SK-N-SH treated with all-trans-retinoic acid at 6 μM for 48 hours (cell line): ENCODE results near the gene PWWP2B.

ENCODE experiments used
- ATAC-seq: fragments of 200-7000 bp; cut with Tn5 transposase; 3 replicates; pipeline ENCODE4 v1.9.1; 2020; ENCODE audit warnings: mild to moderate bottlenecking, moderate library complexity
- ARNTL ChIP-seq: fragments of 450-650 bp; formaldehyde crosslinking; IDR thresholded peaks from 2 replicates; pipeline ENCODE4 v1.5.0; 2020; ENCODE audit warnings: low read depth, mild to moderate bottlenecking, moderate library complexity, borderline replicate concordance
- BACH2 ChIP-seq: fragments of 250-450 bp; sonication (Bioruptor Pico); IDR thresholded peaks from 2 replicates; pipeline ENCODE4 v1.9.0; 2021; ENCODE audit warnings: mild to moderate bottlenecking, borderline replicate concordance
- CSDC2 ChIP-seq: fragments of 250-450 bp; sonication (Bioruptor Pico); IDR thresholded peaks from 2 replicates; pipeline ENCODE4 v1.5.0; 2020; ENCODE audit warnings: mild to moderate bottlenecking, moderate library complexity
- ESRRG ChIP-seq: fragments of 250-450 bp; sonication (Bioruptor Pico); IDR thresholded peaks from 2 replicates; pipeline ENCODE4 v1.6.1; 2021; ENCODE audit warnings: mild to moderate bottlenecking
- GLIS3 ChIP-seq: fragments of 250-450 bp; sonication (Bioruptor Pico); IDR thresholded peaks from 2 replicates; pipeline ENCODE4 v1.5.0; 2020; ENCODE audit warnings: mild to moderate bottlenecking, moderate library complexity
- ISL1 ChIP-seq: fragments of 250-450 bp; sonication (Bioruptor Pico); IDR thresholded peaks from 2 replicates; pipeline ENCODE4 v2.1.2; 2022; ENCODE audit warnings: mild to moderate bottlenecking, moderate library complexity
- OSR1 ChIP-seq: fragments of 250-450 bp; sonication (Bioruptor Pico); IDR thresholded peaks from 2 replicates; pipeline ENCODE4 v1.8.0; 2022; ENCODE audit warnings: moderate library complexity, mild to moderate bottlenecking, inconsistent platforms
- PPARA ChIP-seq: fragments of 250-450 bp; sonication (Bioruptor Pico); IDR thresholded peaks from 2 replicates; pipeline ENCODE4 v1.5.0; 2020; ENCODE audit warnings: mild to moderate bottlenecking, borderline replicate concordance
- SNAI2 ChIP-seq: fragments of 250-450 bp; sonication (Bioruptor Pico); IDR thresholded peaks from 2 replicates; pipeline ENCODE4 v1.5.0; 2020; ENCODE audit warnings: mild to moderate bottlenecking, moderate library complexity
- TCF4 ChIP-seq: fragments of 250-450 bp; sonication (Bioruptor Pico); IDR thresholded peaks from 2 replicates; pipeline ENCODE4 v1.8.0; 2021; ENCODE audit warnings: mild to moderate bottlenecking, moderate library complexity, borderline replicate concordance
- TOX ChIP-seq: fragments of 250-450 bp; sonication (Bioruptor Pico); IDR thresholded peaks from 2 replicates; pipeline ENCODE4 v1.8.0; 2021; ENCODE audit warnings: mild to moderate bottlenecking, moderate library complexity, borderline replicate concordance
- ZFP30 ChIP-seq: fragments of 450-650 bp; formaldehyde crosslinking; IDR thresholded peaks from 2 replicates; pipeline ENCODE4 v1.5.0; 2022; ENCODE audit warnings: mild to moderate bottlenecking, moderate library complexity
- ZNF565 ChIP-seq: fragments of 450-650 bp; formaldehyde crosslinking; conservative IDR thresholded peaks from 2 replicates; pipeline ENCODE4 v1.5.0; 2020; ENCODE audit warnings: low read depth, mild to moderate bottlenecking, moderate library complexity
- ZNF70 ChIP-seq: fragments of 450-650 bp; formaldehyde crosslinking; IDR thresholded peaks from 2 replicates; pipeline ENCODE4 v1.5.0; 2020; ENCODE audit warnings: mild to moderate bottlenecking, moderate library complexity
- ZNF8 ChIP-seq: fragments of 450-650 bp; formaldehyde crosslinking; IDR thresholded peaks from 2 replicates; pipeline ENCODE4 v1.5.0; 2020; ENCODE audit warnings: mild to moderate bottlenecking, moderate library complexity
- TF ChIP-seq, protein P1 (sequence below): fragments of 250-450 bp; sonication (Bioruptor Pico); IDR thresholded peaks from 2 replicates; pipeline ENCODE4 v1.8.0; 2020; ENCODE audit warnings: mild to moderate bottlenecking, moderate library complexity, borderline replicate concordance
- TF ChIP-seq, protein P2 (sequence below): fragments of 250-450 bp; sonication (Bioruptor Pico); IDR thresholded peaks from 2 replicates; pipeline ENCODE4 v1.5.1; 2021; ENCODE audit warnings: mild to moderate bottlenecking, moderate library complexity
- TF ChIP-seq, protein P3 (sequence below): fragments of 250-450 bp; sonication (Bioruptor Pico); IDR thresholded peaks from 2 replicates; pipeline ENCODE4 v1.5.0; 2020; ENCODE audit warnings: mild to moderate bottlenecking, moderate library complexity

PWWP2B gene

DNA sequence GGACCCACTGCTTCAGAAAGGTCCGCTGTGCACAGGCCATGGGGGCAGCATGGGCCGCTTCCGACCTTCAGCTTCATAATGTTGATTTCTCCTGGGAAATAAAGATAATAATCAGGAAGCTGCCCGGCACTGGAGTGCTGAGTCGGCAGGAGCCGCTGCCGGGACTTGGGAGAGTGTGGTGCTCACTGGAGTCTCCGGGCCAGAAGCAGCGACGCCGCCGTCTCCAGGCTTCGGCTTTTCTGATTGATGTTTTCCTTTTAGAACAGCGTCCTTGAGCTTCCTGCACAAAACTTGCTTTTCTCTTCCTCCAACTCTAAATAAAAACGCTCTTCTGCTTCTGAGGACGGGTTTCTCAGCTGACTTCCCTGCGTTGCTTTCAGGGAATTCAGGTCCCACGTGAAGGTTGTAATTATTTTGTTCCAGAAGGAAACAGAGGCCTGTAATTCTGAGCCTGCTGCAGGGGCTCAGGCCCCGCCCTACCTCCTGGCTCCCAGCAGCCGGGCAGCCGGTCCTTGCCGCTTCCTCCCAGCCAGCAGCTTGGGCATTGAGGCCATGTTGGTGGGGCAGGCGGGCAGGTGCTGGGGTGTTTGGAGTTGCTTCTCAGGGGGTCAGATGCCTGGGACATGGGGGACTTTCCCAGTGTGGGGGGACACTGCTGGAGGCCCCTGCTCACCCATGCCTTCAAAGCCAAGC lies 14.7 kb downstream of the PWWP2B start (continued):
- TF ChIP-seq, protein P1, sequence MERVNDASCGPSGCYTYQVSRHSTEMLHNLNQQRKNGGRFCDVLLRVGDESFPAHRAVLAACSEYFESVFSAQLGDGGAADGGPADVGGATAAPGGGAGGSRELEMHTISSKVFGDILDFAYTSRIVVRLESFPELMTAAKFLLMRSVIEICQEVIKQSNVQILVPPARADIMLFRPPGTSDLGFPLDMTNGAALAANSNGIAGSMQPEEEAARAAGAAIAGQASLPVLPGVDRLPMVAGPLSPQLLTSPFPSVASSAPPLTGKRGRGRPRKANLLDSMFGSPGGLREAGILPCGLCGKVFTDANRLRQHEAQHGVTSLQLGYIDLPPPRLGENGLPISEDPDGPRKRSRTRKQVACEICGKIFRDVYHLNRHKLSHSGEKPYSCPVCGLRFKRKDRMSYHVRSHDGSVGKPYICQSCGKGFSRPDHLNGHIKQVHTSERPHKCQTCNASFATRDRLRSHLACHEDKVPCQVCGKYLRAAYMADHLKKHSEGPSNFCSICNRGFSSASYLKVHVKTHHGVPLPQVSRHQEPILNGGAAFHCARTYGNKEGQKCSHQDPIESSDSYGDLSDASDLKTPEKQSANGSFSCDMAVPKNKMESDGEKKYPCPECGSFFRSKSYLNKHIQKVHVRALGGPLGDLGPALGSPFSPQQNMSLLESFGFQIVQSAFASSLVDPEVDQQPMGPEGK (CRISPR knock-in tag) = no peak
- TF ChIP-seq BACH2 (CRISPR knock-in tag) = no peak
- TF ChIP-seq ZNF8 (CRISPR knock-in tag) = no peak
- TF ChIP-seq TOX (CRISPR knock-in tag) = no peak
- no peak for TF ChIP-seq ZNF70 (CRISPR knock-in tag)
- TF ChIP-seq, protein P2, sequence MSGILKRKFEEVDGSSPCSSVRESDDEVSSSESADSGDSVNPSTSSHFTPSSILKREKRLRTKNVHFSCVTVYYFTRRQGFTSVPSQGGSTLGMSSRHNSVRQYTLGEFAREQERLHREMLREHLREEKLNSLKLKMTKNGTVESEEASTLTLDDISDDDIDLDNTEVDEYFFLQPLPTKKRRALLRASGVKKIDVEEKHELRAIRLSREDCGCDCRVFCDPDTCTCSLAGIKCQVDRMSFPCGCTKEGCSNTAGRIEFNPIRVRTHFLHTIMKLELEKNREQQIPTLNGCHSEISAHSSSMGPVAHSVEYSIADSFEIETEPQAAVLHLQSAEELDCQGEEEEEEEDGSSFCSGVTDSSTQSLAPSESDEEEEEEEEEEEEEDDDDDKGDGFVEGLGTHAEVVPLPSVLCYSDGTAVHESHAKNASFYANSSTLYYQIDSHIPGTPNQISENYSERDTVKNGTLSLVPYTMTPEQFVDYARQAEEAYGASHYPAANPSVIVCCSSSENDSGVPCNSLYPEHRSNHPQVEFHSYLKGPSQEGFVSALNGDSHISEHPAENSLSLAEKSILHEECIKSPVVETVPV = no peak
- no peak for TF ChIP-seq SNAI2 (CRISPR knock-in tag)
- TF ChIP-seq ARNTL (CRISPR knock-in tag) = no peak
- TF ChIP-seq, all 23 proteins: peak for 0

GRCh38 chr10:132412316-132413192 lies 15.6 kb downstream of the PWWP2B start:
- TF ChIP-seq GLIS3 (CRISPR knock-in tag) = no peak
- TF ChIP-seq ZFP30 (CRISPR knock-in tag) = no peak
- no peak for TF ChIP-seq CSDC2 (CRISPR knock-in tag)
- TF ChIP-seq BACH2 (CRISPR knock-in tag) = no peak
- no peak for TF ChIP-seq TCF4 (CRISPR knock-in tag)
- no peak for TF ChIP-seq PPARA
- TF ChIP-seq ZNF565 = no peak
- TF ChIP-seq, protein P2 = no peak
- no peak for TF ChIP-seq ARNTL (CRISPR knock-in tag)
- TF ChIP-seq TOX (CRISPR knock-in tag) = no peak
- no peak for TF ChIP-seq ISL1
- TF ChIP-seq, protein P3, sequence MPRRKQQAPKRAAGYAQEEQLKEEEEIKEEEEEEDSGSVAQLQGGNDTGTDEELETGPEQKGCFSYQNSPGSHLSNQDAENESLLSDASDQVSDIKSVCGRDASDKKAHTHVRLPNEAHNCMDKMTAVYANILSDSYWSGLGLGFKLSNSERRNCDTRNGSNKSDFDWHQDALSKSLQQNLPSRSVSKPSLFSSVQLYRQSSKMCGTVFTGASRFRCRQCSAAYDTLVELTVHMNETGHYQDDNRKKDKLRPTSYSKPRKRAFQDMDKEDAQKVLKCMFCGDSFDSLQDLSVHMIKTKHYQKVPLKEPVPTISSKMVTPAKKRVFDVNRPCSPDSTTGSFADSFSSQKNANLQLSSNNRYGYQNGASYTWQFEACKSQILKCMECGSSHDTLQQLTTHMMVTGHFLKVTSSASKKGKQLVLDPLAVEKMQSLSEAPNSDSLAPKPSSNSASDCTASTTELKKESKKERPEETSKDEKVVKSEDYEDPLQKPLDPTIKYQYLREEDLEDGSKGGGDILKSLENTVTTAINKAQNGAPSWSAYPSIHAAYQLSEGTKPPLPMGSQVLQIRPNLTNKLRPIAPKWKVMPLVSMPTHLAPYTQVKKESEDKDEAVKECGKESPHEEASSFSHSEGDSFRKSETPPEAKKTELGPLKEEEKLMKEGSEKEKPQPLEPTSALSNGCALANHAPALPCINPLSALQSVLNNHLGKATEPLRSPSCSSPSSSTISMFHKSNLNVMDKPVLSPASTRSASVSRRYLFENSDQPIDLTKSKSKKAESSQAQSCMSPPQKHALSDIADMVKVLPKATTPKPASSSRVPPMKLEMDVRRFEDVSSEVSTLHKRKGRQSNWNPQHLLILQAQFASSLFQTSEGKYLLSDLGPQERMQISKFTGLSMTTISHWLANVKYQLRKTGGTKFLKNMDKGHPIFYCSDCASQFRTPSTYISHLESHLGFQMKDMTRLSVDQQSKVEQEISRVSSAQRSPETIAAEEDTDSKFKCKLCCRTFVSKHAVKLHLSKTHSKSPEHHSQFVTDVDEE (CRISPR knock-in tag) = no peak
- no peak for ATAC-seq

DNA sequence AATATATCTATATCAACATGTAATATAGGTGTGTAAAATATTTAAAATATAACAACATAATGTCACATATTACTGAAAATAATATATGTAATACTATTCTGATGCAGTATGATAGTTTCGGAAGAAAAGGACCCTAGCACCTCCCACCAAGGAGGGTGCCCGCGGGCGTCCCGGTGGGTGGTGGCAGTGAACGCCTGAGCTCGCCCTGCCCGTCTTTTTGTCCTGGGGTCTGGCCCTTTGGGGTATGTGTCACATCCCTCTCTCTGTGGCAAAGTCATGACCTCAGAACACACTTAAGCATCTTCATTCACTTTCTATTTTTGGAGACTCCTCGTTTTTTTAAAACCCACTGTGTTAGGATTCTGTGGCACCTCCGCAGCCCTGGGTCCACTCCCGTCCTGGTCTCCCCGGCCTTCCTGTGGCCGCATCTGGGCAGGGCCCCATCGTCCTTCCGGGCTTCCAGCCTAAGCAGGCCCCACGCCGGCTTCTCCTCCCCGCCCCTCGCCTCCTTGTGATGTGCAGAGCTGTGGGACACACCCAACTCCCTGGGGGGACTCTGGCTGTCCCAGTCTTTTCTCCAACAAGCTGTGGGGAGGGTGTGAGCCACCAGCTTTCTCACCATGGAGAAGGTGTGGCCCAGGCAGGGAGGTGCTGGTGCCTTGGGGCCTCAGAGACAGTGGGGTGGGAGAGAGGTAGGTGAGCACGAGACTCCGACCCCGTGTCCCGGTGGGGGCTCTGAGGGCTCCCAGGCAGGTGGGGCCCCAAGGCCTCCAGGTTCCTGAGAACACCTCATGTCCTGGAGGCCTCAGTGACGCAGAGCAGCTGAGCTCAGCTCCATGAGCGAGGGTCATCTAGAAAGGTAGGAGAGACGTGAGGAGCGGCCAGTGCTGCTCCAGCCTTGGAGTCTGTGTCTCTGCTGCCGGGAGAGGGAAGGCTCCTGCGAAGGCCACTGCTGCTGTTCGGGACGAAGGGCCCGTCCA lies 16.5 kb downstream of the PWWP2B start:
- ATAC-seq = no peak
- TF ChIP-seq, protein P1 (CRISPR knock-in tag) = no peak
- TF ChIP-seq TCF4 (CRISPR knock-in tag) = no peak
- TF ChIP-seq CSDC2 (CRISPR knock-in tag) = no peak
- TF ChIP-seq ZFP30 (CRISPR knock-in tag) = no peak
- no peak for TF ChIP-seq OSR1 (CRISPR knock-in tag)
- TF ChIP-seq, protein P3 (CRISPR knock-in tag) = no peak
- no peak for TF ChIP-seq PPARA
- TF ChIP-seq ESRRG (CRISPR knock-in tag) = no peak
- no peak for TF ChIP-seq BACH2 (CRISPR knock-in tag)
